ENCODE measurements around the gene KIFC1.

The KIFC1 gene

DNA sequence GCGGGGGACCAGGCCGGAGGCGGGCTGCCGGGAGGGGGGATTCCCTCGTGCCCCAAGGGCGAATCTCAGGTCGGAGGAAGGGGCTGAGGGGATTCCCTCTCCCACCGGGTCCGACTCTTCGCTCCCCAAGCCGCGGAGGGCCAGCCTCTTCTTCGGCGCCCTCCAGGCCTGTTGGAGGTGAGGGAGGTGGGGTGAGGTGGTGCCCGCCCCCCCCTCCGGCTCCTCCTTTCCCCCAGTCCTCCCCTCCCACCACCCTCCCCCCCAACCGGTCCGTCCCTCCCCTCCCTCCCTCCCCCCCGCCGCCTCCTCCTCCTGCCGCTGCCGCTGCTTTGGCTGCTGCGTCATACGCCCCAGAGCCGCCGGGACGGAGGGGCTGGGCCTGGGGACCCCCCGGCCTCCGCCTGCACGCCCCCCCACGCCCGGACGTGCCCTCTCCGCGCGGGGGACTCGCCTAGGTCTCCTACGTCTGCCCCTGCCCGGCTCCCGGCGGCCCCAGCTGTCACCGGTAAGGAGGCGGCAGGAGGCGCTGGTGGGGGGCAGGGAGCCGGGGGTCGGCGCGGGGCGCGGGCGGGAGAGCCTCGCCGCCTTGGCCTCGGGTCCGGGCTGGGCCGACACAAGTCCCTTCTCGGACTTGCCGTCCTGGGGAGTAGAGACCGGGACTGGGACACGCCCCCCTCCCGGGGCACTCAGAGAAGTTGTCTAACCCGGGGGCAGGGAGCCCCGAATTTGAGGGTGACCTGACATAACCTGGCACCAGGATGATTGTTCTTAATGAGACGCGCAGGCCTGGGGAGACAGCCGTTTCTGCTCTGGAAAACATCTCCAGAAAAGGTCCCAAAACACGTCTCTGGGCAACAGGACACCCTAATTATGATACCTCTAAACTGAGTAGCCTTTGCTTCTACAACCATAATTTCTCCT, 19.3 kb downstream of the KIFC1 start, which contains the start of gene PHF1:
Gene PHF1 (plus strand): TSS at position 304 of the 921 bp plus-strand sequence. CDS start 1,250 bp downstream, outside the sequence.
- peak within 1 kb of the TSS; percentile 98 for H3K27ac ChIP-seq
- no peaks in the 10 kb centered on the region for H3K9me3 ChIP-seq
- peaks cover 40% of the 10 kb centered on the region for H3K36me3 ChIP-seq
- peaks cover 18 to 25% of the 10 kb centered on the region in 2 experiments for H3K4me1 ChIP-seq (ENCODE audit: control insufficient read depth in 1 of 2, insufficient read depth in 1 of 2, low read depth in 1 of 2, low read length in 1 of 2)
- TF ChIP-seq, protein P1, sequence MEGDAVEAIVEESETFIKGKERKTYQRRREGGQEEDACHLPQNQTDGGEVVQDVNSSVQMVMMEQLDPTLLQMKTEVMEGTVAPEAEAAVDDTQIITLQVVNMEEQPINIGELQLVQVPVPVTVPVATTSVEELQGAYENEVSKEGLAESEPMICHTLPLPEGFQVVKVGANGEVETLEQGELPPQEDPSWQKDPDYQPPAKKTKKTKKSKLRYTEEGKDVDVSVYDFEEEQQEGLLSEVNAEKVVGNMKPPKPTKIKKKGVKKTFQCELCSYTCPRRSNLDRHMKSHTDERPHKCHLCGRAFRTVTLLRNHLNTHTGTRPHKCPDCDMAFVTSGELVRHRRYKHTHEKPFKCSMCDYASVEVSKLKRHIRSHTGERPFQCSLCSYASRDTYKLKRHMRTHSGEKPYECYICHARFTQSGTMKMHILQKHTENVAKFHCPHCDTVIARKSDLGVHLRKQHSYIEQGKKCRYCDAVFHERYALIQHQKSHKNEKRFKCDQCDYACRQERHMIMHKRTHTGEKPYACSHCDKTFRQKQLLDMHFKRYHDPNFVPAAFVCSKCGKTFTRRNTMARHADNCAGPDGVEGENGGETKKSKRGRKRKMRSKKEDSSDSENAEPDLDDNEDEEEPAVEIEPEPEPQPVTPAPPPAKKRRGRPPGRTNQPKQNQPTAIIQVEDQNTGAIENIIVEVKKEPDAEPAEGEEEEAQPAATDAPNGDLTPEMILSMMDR (IDR thresholded peaks at IDR 0.05) = peak; percentile 10
- H3K27me3 ChIP-seq = no peaks in the 10 kb centered on the region
- H3K4me3 ChIP-seq (ENCODE audit: low read depth in 1 of 2, low read length in 1 of 2) = peak within 1 kb of the TSS; percentile 75 to 82

DNA sequence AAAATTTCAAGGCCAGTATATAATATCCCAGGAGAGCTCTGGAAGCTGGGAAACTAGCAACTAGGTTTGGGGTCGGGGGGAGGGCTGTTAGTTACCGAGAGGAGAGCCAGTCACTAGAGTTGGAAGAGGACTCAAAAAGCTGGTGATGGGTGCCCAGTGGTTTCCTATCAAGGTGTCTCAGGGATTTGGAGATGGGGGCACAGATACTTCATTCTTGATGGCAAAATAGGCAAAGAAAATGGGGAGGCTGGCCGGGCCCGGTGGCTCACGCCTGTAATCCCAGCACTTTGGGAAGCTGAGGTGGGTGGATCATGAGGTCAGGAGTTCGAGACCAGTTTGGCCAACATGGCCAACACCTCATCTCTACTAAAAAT, 20.0 kb downstream of the KIFC1 start:
- Histone ChIP-seq H3K27ac (peak overlapping the region; percentile 98), H3K36me3 (peaks cover 42% of the 10 kb centered on the region), H3K4me3 (ENCODE audit: low read depth in 1 of 2, low read length in 1 of 2) (peak overlapping the region; percentile 75 to 82), H3K9me3 (no peaks in the 10 kb centered on the region), H3K27me3 (no peaks in the 10 kb centered on the region), H3K4me1 (ENCODE audit: control insufficient read depth in 1 of 2, insufficient read depth in 1 of 2, low read depth in 1 of 2, low read length in 1 of 2) (peaks cover 19 to 28% of the 10 kb centered on the region in 2 experiments)
- TF ChIP-seq, protein P1 (IDR thresholded peaks at IDR 0.05) = no peak

DNA sequence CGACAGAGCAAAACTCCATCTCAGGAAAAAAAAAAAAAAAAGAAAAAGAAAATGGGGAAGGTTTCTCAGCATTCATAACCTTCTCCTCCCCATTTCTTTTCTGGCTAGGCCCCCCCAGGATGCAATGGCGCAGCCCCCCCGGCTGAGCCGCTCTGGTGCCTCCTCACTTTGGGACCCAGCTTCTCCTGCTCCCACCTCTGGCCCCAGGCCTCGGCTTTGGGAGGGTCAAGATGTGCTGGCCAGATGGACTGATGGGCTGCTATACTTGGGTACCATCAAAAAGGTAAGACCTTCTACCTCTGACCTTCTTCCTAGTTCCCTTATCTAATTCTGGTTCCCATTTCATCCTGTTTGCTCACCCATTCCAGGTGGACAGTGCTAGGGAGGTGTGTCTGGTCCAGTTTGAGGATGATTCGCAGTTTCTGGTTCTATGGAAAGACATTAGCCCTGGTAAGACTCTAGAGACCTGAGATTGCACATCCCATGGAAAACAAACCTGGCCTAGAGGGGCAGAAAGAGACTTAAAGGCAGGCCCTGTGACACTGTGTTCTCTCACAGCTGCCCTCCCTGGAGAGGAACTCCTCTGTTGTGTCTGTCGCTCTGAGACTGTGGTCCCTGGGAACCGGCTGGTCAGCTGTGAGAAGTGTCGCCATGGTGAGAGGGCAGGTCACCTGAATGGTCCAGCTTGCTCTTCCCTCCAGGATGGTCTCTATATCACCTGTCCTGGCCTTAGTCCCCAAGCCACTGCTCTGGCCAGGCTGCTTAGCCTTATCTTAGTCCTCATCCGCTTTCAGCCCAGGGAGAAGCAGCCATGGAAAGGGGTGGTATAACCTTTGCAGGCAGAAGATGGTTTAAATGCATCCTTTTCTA, 20.8 kb downstream of the KIFC1 start:
- no peaks in the 10 kb centered on the region for H3K9me3 ChIP-seq
- no peaks in the 10 kb centered on the region for H3K27me3 ChIP-seq
- peaks cover 42% of the 10 kb centered on the region for H3K36me3 ChIP-seq
- H3K4me1 ChIP-seq (ENCODE audit: control insufficient read depth in 1 of 2, insufficient read depth in 1 of 2, low read depth in 1 of 2, low read length in 1 of 2) = peaks cover 26 to 36% of the 10 kb centered on the region in 2 experiments
- H3K4me3 ChIP-seq (ENCODE audit: low read depth in 1 of 2, low read length in 1 of 2) = peak overlapping the region in 1 of 2 experiments; percentile 82
- H3K27ac ChIP-seq = peak overlapping the region; percentile 98
- TF ChIP-seq, protein P1 (IDR thresholded peaks at IDR 0.05) = no peak

DNA sequence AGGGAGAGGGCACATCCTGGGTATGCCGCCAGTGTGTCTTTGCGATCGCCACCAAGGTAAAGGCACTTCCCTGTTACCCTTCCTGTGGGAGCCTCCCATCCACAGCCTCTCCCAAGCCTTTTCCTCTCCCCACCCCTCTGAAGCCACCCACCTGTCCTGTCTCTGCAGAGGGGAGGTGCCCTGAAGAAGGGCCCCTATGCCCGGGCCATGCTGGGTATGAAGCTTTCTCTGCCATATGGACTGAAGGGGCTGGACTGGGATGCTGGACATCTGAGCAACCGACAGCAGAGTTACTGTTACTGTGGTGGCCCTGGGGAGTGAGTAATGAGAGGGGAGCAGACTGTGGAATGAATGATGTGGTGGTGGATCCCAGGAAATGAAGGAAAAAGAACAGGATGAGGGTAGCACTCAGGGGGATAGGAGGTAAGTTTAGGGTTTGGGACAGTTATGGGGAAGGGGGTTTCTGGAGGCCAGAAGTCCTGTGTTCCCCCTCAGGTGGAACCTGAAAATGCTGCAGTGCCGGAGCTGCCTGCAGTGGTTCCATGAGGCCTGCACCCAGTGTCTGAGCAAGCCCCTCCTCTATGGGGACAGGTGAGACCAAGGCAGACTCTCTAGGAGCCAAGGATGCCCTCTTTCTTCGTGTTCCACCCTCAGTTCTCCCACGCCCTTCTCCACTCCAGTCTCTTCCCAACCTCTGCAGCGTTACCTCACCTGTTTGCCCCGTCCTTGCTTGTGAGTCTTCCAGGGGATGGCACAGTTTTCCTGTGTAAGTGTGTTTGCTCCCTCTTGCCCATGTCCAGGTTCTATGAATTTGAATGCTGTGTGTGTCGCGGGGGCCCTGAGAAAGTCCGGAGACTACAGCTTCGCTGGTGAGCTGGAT, 21.9 kb downstream of the KIFC1 start:
- peak overlapping the region; percentile 98 for H3K27ac ChIP-seq
- H3K4me1 ChIP-seq (ENCODE audit: control insufficient read depth in 1 of 2, insufficient read depth in 1 of 2, low read depth in 1 of 2, low read length in 1 of 2) = peaks cover 33 to 42% of the 10 kb centered on the region in 2 experiments
- TF ChIP-seq, protein P1 (IDR thresholded peaks at IDR 0.05) = no peak
- no peaks in the 10 kb centered on the region for H3K9me3 ChIP-seq
- peaks cover 42% of the 10 kb centered on the region for H3K36me3 ChIP-seq
- H3K4me3 ChIP-seq (ENCODE audit: low read depth in 1 of 2, low read length in 1 of 2) = no peak overlapping the region
- H3K27me3 ChIP-seq = no peaks in the 10 kb centered on the region
